ENCODE measurements around the gene UBASH3A. TPM values are rescaled to one million over a fixed set of nuclear protein-coding genes. Genes with fewer than 3 reads are reported as not detected.

The UBASH3A gene
- polyA plus RNA-seq, 3 donors: 0.14 to 0.56 TPM; not detected in 1

GRCh38 chr21:42386034-42386591, 17.6 kb upstream of the UBASH3A start:
- WGBS, 3 donors: 55 to 92% (median 92%) methylated on average over 11 of the region's 11 CpGs
- no peak overlapping the region for H3K27ac ChIP-seq (ENCODE audit: low read depth, low read length)

- WGBS, 3 donors: 28 to 79% (median 42%) methylated on average over 3 of the region's 3 CpGs
- H3K27ac ChIP-seq (ENCODE audit: low read depth, low read length): no peak overlapping the region
These were observed 16.5 kb upstream of the UBASH3A start for GRCh38 chr21:42387164-42387563.

GRCh38 chr21:42387843-42388340, 15.8 kb upstream of the UBASH3A start:
- 89 to 97% (median 93%) methylated on average over 6 of the region's 6 CpGs for WGBS, 3 donors
- H3K27ac ChIP-seq (ENCODE audit: low read depth, low read length): no peak overlapping the region

GRCh38 chr21:42388740-42389448, 14.8 kb upstream of the UBASH3A start:
- H3K27ac ChIP-seq (ENCODE audit: low read depth, low read length): no peak overlapping the region
- 41 to 67% (median 62%) methylated on average over 20 of the region's 20 CpGs for WGBS, 3 donors

- no peak overlapping the region for H3K27ac ChIP-seq (ENCODE audit: low read depth, low read length)
- 44 to 76% (median 73%) methylated on average over 6 of the region's 6 CpGs for WGBS, 3 donors
These were observed 14.3 kb upstream of the UBASH3A start for GRCh38 chr21:42389449-42389835.

- 74 to 80% (median 78%) methylated on average over 5 of the region's 5 CpGs for WGBS, 3 donors
- no peak overlapping the region for H3K27ac ChIP-seq (ENCODE audit: low read depth, low read length)
These were observed 13.5 kb upstream of the UBASH3A start for GRCh38 chr21:42390193-42390592.

GRCh38 chr21:42390696-42391095, 13.0 kb upstream of the UBASH3A start:
- H3K27ac ChIP-seq (ENCODE audit: low read depth, low read length): no peak overlapping the region
- WGBS, 3 donors: 61 to 86% (median 72%) methylated on average over 2 of the region's 2 CpGs

GRCh38 chr21:42391297-42391696, 12.4 kb upstream of the UBASH3A start:
- no peak overlapping the region for H3K27ac ChIP-seq (ENCODE audit: low read depth, low read length)
- WGBS, 3 donors: 86 to 91% (median 89%) methylated on average over 5 of the region's 5 CpGs

- H3K27ac ChIP-seq (ENCODE audit: low read depth, low read length): no peak overlapping the region
- 79 to 82% (median 82%) methylated on average over 17 of the region's 17 CpGs for WGBS, 3 donors
These were observed 10.8 kb upstream of the UBASH3A start for GRCh38 chr21:42392731-42393442.

GRCh38 chr21:42393443-42393950, 10.2 kb upstream of the UBASH3A start:
- WGBS, 3 donors: 52 to 67% (median 60%) methylated on average over 8 of the region's 8 CpGs
- no peak overlapping the region for H3K27ac ChIP-seq (ENCODE audit: low read depth, low read length)

- 94 to 96% (median 96%) methylated on average over 11 of the region's 11 CpGs for WGBS, 3 donors
- H3K27ac ChIP-seq (ENCODE audit: low read depth, low read length): no peak overlapping the region
These were observed 8.4 kb upstream of the UBASH3A start for GRCh38 chr21:42395302-42395701.

GRCh38 chr21:42395905-42396651, 7.6 kb upstream of the UBASH3A start, which contains the start of gene TMPRSS3:
TSS of gene TMPRSS3 (minus strand) at chr21:42396052. CDS start at chr21:42395417, 635 bp downstream.
- H3K27ac ChIP-seq (ENCODE audit: low read depth, low read length): no peak within 1 kb of the TSS
- 79 to 85% (median 81%) methylated on average over 17 of the region's 17 CpGs for WGBS, 3 donors

- WGBS, 3 donors: 84 to 87% (median 85%) methylated on average over 19 of the region's 19 CpGs
These were observed 6.6 kb upstream of the UBASH3A start for GRCh38 chr21:42396799-42397745.

GRCh38 chr21:42397746-42398394, 5.8 kb upstream of the UBASH3A start:
- 89 to 90% (median 90%) methylated on average over 14 of the region's 14 CpGs for WGBS, 3 donors
- H3K27ac ChIP-seq (ENCODE audit: low read depth, low read length): no peak overlapping the region

More at GRCh38 chr21:42396799-42397745, 6.6 kb upstream of the UBASH3A start:
- no peak overlapping the region for H3K27ac ChIP-seq (ENCODE audit: low read depth, low read length)

GRCh38 chr21:42398436-42399028, 5.2 kb upstream of the UBASH3A start:
- no peak overlapping the region for H3K27ac ChIP-seq (ENCODE audit: low read depth, low read length)
- 65 to 78% (median 75%) methylated on average over 12 of the region's 12 CpGs for WGBS, 3 donors

- H3K27ac ChIP-seq (ENCODE audit: low read depth, low read length): no peak overlapping the region
- 73 to 81% (median 79%) methylated on average over 4 of the region's 4 CpGs for whole genome bisulfite sequencing, 3 donors
These were observed 3.2 kb upstream of the UBASH3A start for GRCh38 chr21:42400525-42400924.

Data from adipose tissue (tissue), 3 donors.